ENCODE measurements around the gene LPAR3.

DNA sequence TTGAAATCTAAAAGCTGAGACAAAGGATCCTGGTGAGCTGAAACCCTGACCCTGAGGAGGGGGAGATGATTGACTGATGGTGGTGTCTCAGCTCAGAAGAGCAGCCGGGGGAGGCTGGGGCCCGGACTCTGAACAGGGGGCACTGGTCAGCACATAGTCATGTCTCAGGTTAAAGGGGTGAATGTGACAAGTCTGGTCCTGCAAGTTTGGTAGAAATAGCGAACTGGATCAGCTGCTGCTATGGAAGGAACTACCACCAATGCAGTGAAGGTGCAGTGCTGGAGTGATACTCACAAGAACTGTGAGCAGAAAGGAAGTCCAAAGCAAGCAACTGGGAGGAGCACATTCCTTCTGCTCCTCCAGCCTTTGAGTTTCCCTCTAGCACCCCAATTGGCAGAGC, 104.0 kb downstream of the LPAR3 start:
- TF ChIP-seq, protein P1, sequence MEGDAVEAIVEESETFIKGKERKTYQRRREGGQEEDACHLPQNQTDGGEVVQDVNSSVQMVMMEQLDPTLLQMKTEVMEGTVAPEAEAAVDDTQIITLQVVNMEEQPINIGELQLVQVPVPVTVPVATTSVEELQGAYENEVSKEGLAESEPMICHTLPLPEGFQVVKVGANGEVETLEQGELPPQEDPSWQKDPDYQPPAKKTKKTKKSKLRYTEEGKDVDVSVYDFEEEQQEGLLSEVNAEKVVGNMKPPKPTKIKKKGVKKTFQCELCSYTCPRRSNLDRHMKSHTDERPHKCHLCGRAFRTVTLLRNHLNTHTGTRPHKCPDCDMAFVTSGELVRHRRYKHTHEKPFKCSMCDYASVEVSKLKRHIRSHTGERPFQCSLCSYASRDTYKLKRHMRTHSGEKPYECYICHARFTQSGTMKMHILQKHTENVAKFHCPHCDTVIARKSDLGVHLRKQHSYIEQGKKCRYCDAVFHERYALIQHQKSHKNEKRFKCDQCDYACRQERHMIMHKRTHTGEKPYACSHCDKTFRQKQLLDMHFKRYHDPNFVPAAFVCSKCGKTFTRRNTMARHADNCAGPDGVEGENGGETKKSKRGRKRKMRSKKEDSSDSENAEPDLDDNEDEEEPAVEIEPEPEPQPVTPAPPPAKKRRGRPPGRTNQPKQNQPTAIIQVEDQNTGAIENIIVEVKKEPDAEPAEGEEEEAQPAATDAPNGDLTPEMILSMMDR (conservative IDR thresholded peaks at IDR 0.05; ENCODE audit: low read depth in 2 of 2) = no peak
- TF ChIP-seq POLR2AphosphoS5 (IDR thresholded peaks at IDR 0.05; ENCODE audit: low read depth) = no peak
- TF ChIP-seq CREB1 (CRISPR knock-in tag; IDR thresholded peaks at IDR 0.05; ENCODE audit: low read depth) = no peak
- no peak for TF ChIP-seq EZH2 (IDR thresholded peaks at IDR 0.05; ENCODE audit: low read depth, unreplicated experiment)
- no peak for TF ChIP-seq STAT1 (IDR thresholded peaks at IDR 0.05; ENCODE audit: unreplicated experiment)
- TF ChIP-seq NANOG (IDR thresholded peaks at IDR 0.05; ENCODE audit: borderline replicate concordance) = no peak
- TF ChIP-seq JUNB (IDR thresholded peaks at IDR 0.05; ENCODE audit: unreplicated experiment) = no peak
- TF ChIP-seq EZH2phosphoT487 (IDR thresholded peaks at IDR 0.05; ENCODE audit: unreplicated experiment) = no peak

Measured in GM23338 (cell line).